ENCODE results near the gene TCEAL2.
"Not testable (repeated sequence)": the region's sequence is repeated elsewhere in the genome, so short reads cannot be mapped to it uniquely, and the experiment has no call there.

The TCEAL2 gene

GRCh38 chrX:102125436-102125835 is at the start of gene TCEAL2:
TSS of gene TCEAL2 (plus strand) at chrX:102125679. CDS start at chrX:102126831, 1,152 bp downstream.
- not testable (repeated sequence) for DNase-seq (ENCODE audit: low read depth in 1 of 2, low spot score in 1 of 2)

GRCh38 chrX:102077426-102077825 is 48.1 kb upstream of the TCEAL2 start:
- DNase-seq (ENCODE audit: low read depth in 1 of 2, low spot score in 1 of 2), result no peak

- no peak for DNase-seq (ENCODE audit: low read depth in 1 of 2, low spot score in 1 of 2)
Observed at GRCh38 chrX:102085706-102086105, 39.8 kb upstream of the TCEAL2 start.

GRCh38 chrX:102113367-102113766 is 12.1 kb upstream of the TCEAL2 start:
- DNase-seq (ENCODE audit: low read depth in 1 of 2, low spot score in 1 of 2), result no peak

GRCh38 chrX:102115748-102116147 is 9.7 kb upstream of the TCEAL2 start:
- no peak for DNase-seq (ENCODE audit: low read depth in 1 of 2, low spot score in 1 of 2)

GRCh38 chrX:102125014-102125413 is 465 bp upstream of the TCEAL2 start:
- DNase-seq (ENCODE audit: low read depth in 1 of 2, low spot score in 1 of 2), result not testable (repeated sequence)

GRCh38 chrX:102126080-102126818 is 770 bp downstream of the TCEAL2 start:
- not testable (repeated sequence) for DNase-seq (ENCODE audit: low read depth in 1 of 2, low spot score in 1 of 2)

GRCh38 chrX:102126863-102127262 is 1.4 kb downstream of the TCEAL2 start:
- no peak for DNase-seq (ENCODE audit: low read depth in 1 of 2, low spot score in 1 of 2)

- no peak for DNase-seq (ENCODE audit: low read depth in 1 of 2, low spot score in 1 of 2)
Observed at GRCh38 chrX:102129473-102129872, 4.0 kb downstream of the TCEAL2 start.

- no peak for DNase-seq (ENCODE audit: low read depth in 1 of 2, low spot score in 1 of 2)
Observed at GRCh38 chrX:102138064-102138463, 12.6 kb downstream of the TCEAL2 start.

- not testable (repeated sequence) for DNase-seq (ENCODE audit: low read depth in 1 of 2, low spot score in 1 of 2)
Observed at GRCh38 chrX:102140876-102141275, 15.4 kb downstream of the TCEAL2 start.

GRCh38 chrX:102141631-102142030 is 16.2 kb downstream of the TCEAL2 start:
- DNase-seq (ENCODE audit: low read depth in 1 of 2, low spot score in 1 of 2), result not testable (repeated sequence)

GRCh38 chrX:102142274-102142673 is 16.8 kb downstream of the TCEAL2 start, which contains the start of gene TCEAL6:
TSS of gene TCEAL6 (minus strand) at chrX:102142481.
- not testable (repeated sequence) for DNase-seq (ENCODE audit: low read depth in 1 of 2, low spot score in 1 of 2)

GRCh38 chrX:102154218-102154860 is 28.9 kb downstream of the TCEAL2 start:
- no peak for DNase-seq (ENCODE audit: low read depth in 1 of 2, low spot score in 1 of 2)

GRCh38 chrX:102154900-102155805 is 29.7 kb downstream of the TCEAL2 start:
- no peak for DNase-seq (ENCODE audit: low read depth in 1 of 2, low spot score in 1 of 2)

GRCh38 chrX:102155806-102156179 is 30.3 kb downstream of the TCEAL2 start, which contains the start of gene BEX5:
TSS of gene BEX5 (minus strand) at chrX:102155977. CDS start at chrX:102154265, 1,712 bp downstream.
- DNase-seq (ENCODE audit: low read depth in 1 of 2, low spot score in 1 of 2), result peak in 1 of 2 donors; percentile 16
